ENCODE results near the gene PAPSS1. TPM values are rescaled to one million over a fixed set of nuclear protein-coding genes. Genes with fewer than 3 reads are reported as not detected.

Gene PAPSS1
- total RNA-seq, 1 experiment from 2014 or later = 83.6 TPM

- Histone ChIP-seq H4K8ac (replicated peaks; ENCODE audit: insufficient read length, low read depth, low read length) (no peak overlapping the region), H2BK5ac (ENCODE audit: insufficient read length, low read length) (no peak overlapping the region), H4K20me1 (ENCODE audit: control insufficient read depth, insufficient read depth, insufficient read length) (no peaks in the 10 kb centered on the region), H3K9ac (ENCODE audit: extremely low read depth, insufficient read length, low read length) (no peak overlapping the region), H3T11ph (ENCODE audit: low read length) (no peak overlapping the region), H3K23ac (ENCODE audit: insufficient read length, low read depth, low read length) (no peak overlapping the region), H2AK5ac (ENCODE audit: insufficient read length, low read length) (no peak overlapping the region), H2BK120ac (ENCODE audit: low read depth, low read length, poor library complexity, severe bottlenecking) (no peak overlapping the region), H2BK12ac (ENCODE audit: insufficient read length, low read depth, low read length) (no peak overlapping the region), H4K5ac (ENCODE audit: insufficient read length, low read depth, low read length) (no peak overlapping the region), H3K79me1 (ENCODE audit: insufficient read depth, low read depth, low read length, poor library complexity, severe bottlenecking) (no peaks in the 10 kb centered on the region), H3K4ac (ENCODE audit: low read depth, low read length) (no peak overlapping the region), H3K27ac (ENCODE audit: insufficient read length, low read depth, low read length) (no peak overlapping the region), H3K9me3 (ENCODE audit: control insufficient read depth, low read depth, low read length) (no peaks in the 10 kb centered on the region), H3K23me2 (ENCODE audit: insufficient read length, low read depth, low read length, poor library complexity, severe bottlenecking) (no peaks in the 10 kb centered on the region), H3K79me2 (ENCODE audit: insufficient read depth, low read length) (no peaks in the 10 kb centered on the region), H3K4me1 (ENCODE audit: insufficient read depth, low read length) (no peaks in the 10 kb centered on the region), H2AFZ (ENCODE audit: low read length) (no peak overlapping the region), H2BK20ac (ENCODE audit: low read depth, low read length, poor library complexity, severe bottlenecking) (no peak overlapping the region), H3K14ac (ENCODE audit: insufficient read depth, low read length) (no peak overlapping the region), H4K91ac (ENCODE audit: insufficient read length, low read depth, low read length) (no peak overlapping the region), H3K56ac (ENCODE audit: insufficient read length, low read depth, low read length) (no peak overlapping the region), H3K18ac (ENCODE audit: insufficient read length, low read depth, low read length) (no peak overlapping the region), H3K27me3 (ENCODE audit: insufficient read depth, low read length) (no peaks in the 10 kb centered on the region), H2BK15ac (ENCODE audit: low read depth, low read length) (no peak overlapping the region), H3K4me2 (ENCODE audit: insufficient read depth, insufficient read length, low read length) (no peak overlapping the region)
- TF ChIP-seq, protein P1, sequence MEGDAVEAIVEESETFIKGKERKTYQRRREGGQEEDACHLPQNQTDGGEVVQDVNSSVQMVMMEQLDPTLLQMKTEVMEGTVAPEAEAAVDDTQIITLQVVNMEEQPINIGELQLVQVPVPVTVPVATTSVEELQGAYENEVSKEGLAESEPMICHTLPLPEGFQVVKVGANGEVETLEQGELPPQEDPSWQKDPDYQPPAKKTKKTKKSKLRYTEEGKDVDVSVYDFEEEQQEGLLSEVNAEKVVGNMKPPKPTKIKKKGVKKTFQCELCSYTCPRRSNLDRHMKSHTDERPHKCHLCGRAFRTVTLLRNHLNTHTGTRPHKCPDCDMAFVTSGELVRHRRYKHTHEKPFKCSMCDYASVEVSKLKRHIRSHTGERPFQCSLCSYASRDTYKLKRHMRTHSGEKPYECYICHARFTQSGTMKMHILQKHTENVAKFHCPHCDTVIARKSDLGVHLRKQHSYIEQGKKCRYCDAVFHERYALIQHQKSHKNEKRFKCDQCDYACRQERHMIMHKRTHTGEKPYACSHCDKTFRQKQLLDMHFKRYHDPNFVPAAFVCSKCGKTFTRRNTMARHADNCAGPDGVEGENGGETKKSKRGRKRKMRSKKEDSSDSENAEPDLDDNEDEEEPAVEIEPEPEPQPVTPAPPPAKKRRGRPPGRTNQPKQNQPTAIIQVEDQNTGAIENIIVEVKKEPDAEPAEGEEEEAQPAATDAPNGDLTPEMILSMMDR (conservative IDR thresholded peaks at IDR 0.05) = no peak
- no CpG with 5 or more reads among the region's 6 CpGs for WGBS (ENCODE audit: extremely low coverage, insufficient read length, low lambda C conversion rate)
- Mint-ChIP-seq H3K9me3 (no peaks in the 10 kb centered on the region), H3K27me3 (ENCODE audit: low read depth) (no peaks in the 10 kb centered on the region), H3K27ac (no peak overlapping the region), H3K4me3 (no peak overlapping the region), H3K36me3 (ENCODE audit: insufficient read depth in 1 of 3, low read depth in 3 of 3) (peaks cover 0 to 10% (median 2%) of the 10 kb centered on the region in 3 experiments; a peak in 6 of 7 replicates), H3K4me1 (no peaks in the 10 kb centered on the region)
- no peak for DNase-seq
These were observed 89.8 kb downstream of the PAPSS1 start for GRCh38 chr4:107630185-107630705.

All from H9 (cell line).